Activated CD8-positive, alpha-beta T cell treated with anti-CD3 and anti-CD28 coated beads for 36 hours (primary cell): ENCODE data around the gene NTRK1. TPM values are rescaled to one million over a fixed set of nuclear protein-coding genes. Genes with fewer than 3 reads are reported as not detected.

ENCODE experiments used
- ATAC-seq: fragments of 200-7000 bp; cut with Tn5 transposase; one replicate; pipeline ENCODE4 v1.10.0; 2021; ENCODE audit warnings: mild to moderate bottlenecking, moderate library complexity
- CTCF ChIA-PET: fragments of 350-600 bp; sonication (Branson Sonifier 250); formaldehyde crosslinking; loops from one replicate; lab custom pipeline; 2021; ENCODE audit warnings: antibody characterized with exemption; lab: Charles Lee
- POLR2A ChIA-PET: fragments of 350-600 bp; sonication (Branson Sonifier 250); formaldehyde crosslinking; loops from one replicate; lab custom pipeline; 2021; ENCODE audit warnings: antibody characterized with exemption; lab: Charles Lee
- DNase-seq: peaks from one replicate; pipeline ENCODE4 v3.0.0-alpha.2; 2020
- H3K27ac Mint-ChIP-seq: one replicate; pipeline ENCODE4 v1.8.0; 2021; ENCODE audit warnings: mild to moderate bottlenecking, mixed read lengths
- H3K27me3 Mint-ChIP-seq: one replicate; pipeline ENCODE4 v1.8.0; 2021; ENCODE audit warnings: mixed read lengths
- H3K36me3 Mint-ChIP-seq: one replicate; pipeline ENCODE4 v1.8.0; 2021; ENCODE audit warnings: low read depth, mixed read lengths
- H3K4me1 Mint-ChIP-seq: one replicate; pipeline ENCODE4 v1.8.0; 2021; ENCODE audit warnings: low read depth, mixed read lengths
- H3K4me3 Mint-ChIP-seq: one replicate; pipeline ENCODE4 v1.8.0; 2021; ENCODE audit warnings: mild to moderate bottlenecking, moderate library complexity, mixed read lengths
- H3K9me3 Mint-ChIP-seq: one replicate; pipeline ENCODE4 v1.8.0; 2021; ENCODE audit warnings: mixed read lengths
- intact Hi-C: fragments of 100-400 bp; cut with micrococcal nuclease; formaldehyde crosslinking; loops from one replicate; pipeline ENCODE4 v1.10.0; 2022
- total RNA-seq, 2 experiments: library from RNA; stranded (reverse); gene quantifications; one replicate each; pipeline ENCODE4 v1.2.3, GENCODE V29; 2021
- TF ChIP-seq, protein P1 (sequence below): fragments of 200-600 bp; IDR thresholded peaks from one replicate; pipeline ENCODE4 v1.8.0; 2022; ENCODE audit warnings: antibody characterized with exemption, mild to moderate bottlenecking

The NTRK1 gene
- total RNA-seq, 2 experiments from 2014 or later, result 23.5 to 25.9 TPM

DNA sequence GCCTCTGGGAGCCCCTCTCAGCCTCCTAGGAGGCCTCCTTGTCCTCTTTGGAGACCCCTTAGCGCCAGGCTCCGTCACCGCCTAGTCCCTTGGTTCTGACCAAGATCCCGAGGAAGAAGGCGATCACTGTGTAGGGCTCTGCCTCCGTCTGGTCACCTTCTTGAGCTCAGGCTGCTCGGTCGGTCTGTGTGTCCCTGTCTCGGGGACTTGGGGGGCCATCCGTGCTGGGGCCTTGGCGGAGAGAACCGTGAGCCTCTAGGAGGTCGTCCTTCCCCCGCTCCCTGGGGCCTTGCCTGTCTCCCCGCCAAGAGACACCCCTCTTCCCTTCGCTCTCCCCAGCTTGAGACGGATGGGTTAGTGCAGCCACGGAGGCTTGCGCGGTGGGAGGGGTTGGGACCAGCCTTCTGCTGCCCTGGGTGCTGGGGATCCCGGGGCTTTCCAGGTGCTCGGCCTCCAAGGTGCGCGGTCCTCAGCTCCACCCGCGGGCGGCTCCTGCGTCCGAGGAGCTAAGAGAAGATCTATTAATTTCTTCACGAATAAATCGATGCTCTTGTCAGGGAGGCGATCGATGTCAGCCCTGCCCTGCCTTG is 1.0 kb upstream of the NTRK1 start:
- Mint-ChIP-seq H3K4me1 (peaks cover 40% of the 10 kb centered on the region), H3K9me3 (no peaks in the 10 kb centered on the region), H3K36me3 (no peaks in the 10 kb centered on the region), H3K4me3 (peak overlapping the region; percentile 74), H3K27me3 (peaks cover 58% of the 10 kb centered on the region), H3K27ac (no peak overlapping the region)
- ATAC-seq, result peak; percentile 7
- peak; percentile 44 for DNase-seq
- intact Hi-C loops, result loop anchor here (5.0 kb wide), 3 partner anchors 42 to 132 kb away; partner anchors contain the start of genes ISG20L2, METTL25B and SH2D2A
- POLR2A ChIA-PET, result interaction anchor here (0.6 to 4.1 kb wide), 16 partner anchors 10 to 133 kb away, joined by 3 to 20 read pairs (median 4); partner anchors contain the start of genes ISG20L2 and METTL25B
- CTCF ChIA-PET, result interaction anchor here (0.7 to 13.5 kb wide), 43 partner anchors 11 to 235 kb away, joined by 3 to 273 read pairs (median 7); partner anchors contain the start of genes ISG20L2, METTL25B, PRCC and SH2D2A
- TF ChIP-seq, protein P1, sequence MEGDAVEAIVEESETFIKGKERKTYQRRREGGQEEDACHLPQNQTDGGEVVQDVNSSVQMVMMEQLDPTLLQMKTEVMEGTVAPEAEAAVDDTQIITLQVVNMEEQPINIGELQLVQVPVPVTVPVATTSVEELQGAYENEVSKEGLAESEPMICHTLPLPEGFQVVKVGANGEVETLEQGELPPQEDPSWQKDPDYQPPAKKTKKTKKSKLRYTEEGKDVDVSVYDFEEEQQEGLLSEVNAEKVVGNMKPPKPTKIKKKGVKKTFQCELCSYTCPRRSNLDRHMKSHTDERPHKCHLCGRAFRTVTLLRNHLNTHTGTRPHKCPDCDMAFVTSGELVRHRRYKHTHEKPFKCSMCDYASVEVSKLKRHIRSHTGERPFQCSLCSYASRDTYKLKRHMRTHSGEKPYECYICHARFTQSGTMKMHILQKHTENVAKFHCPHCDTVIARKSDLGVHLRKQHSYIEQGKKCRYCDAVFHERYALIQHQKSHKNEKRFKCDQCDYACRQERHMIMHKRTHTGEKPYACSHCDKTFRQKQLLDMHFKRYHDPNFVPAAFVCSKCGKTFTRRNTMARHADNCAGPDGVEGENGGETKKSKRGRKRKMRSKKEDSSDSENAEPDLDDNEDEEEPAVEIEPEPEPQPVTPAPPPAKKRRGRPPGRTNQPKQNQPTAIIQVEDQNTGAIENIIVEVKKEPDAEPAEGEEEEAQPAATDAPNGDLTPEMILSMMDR, result no peak

- Mint-ChIP-seq H3K27me3 (peaks cover 58% of the 10 kb centered on the region), H3K9me3 (no peaks in the 10 kb centered on the region), H3K4me3 (peak overlapping the region; percentile 74), H3K36me3 (no peaks in the 10 kb centered on the region), H3K27ac (no peak overlapping the region), H3K4me1 (peaks cover 42% of the 10 kb centered on the region)
- ATAC-seq, result peak; percentile 57
- CTCF ChIA-PET, result interaction anchor here (0.7 to 13.5 kb wide), 47 partner anchors 10 to 327 kb away, joined by 3 to 273 read pairs (median 6); partner anchors contain the start of genes ISG20L2, METTL25B, PRCC and SH2D2A
- TF ChIP-seq, protein P1, result peak; percentile 97
- peak; percentile 64 for DNase-seq
- POLR2A ChIA-PET, result interaction anchor here (0.8 to 4.1 kb wide), 15 partner anchors 11 to 133 kb away, joined by 3 to 20 read pairs (median 5); partner anchors contain the start of genes ISG20L2 and METTL25B
- intact Hi-C loops, result loop anchor here (5.0 kb wide), 2 partner anchors 43 to 133 kb away; partner anchors contain the start of genes ISG20L2, METTL25B and SH2D2A
Observed at GRCh38 chr1:156860113-156860627, 495 bp upstream of the NTRK1 start.

DNA sequence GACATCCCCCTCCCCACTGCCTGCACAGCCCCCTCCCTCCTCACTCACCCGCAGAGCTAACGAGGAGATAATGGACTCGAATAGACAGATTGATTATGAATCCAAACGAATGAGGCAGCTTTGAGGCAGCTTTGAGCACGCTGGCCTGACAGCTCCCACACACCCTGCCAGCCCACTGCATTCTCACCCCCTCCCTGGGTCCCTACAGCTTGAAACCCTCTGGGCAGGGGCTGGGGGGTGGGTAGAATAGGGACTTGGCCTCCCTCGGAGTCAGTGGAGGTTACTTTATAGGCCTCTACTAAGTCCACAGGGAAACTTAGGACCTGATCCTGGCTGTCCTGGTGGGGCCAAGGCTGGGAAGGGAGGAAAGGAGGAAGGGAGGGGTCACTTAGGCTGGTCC is 1.9 kb downstream of the NTRK1 start:
- Mint-ChIP-seq H3K36me3 (no peaks in the 10 kb centered on the region), H3K4me1 (peaks cover 62% of the 10 kb centered on the region), H3K27me3 (peaks cover 52% of the 10 kb centered on the region), H3K9me3 (no peaks in the 10 kb centered on the region), H3K27ac (peak overlapping the region; percentile 59), H3K4me3 (peak overlapping the region; percentile 65)
- ChIA-PET POLR2A (interaction anchor here (1.3 to 4.1 kb wide), 3 partner anchors 8 to 61 kb away, joined by 3 to 20 read pairs (median 5); no protein-coding TSS in a partner anchor), CTCF (interaction anchor here (1.0 to 13.5 kb wide), 11 partner anchors 14 to 174 kb away, joined by 3 to 273 read pairs (median 75); partner anchors contain the start of genes ISG20L2, METTL25B and SH2D2A)
- TF ChIP-seq, protein P1, result no peak
- intact Hi-C loops, result loop anchor here (5.0 kb wide), 2 partner anchors 45 to 135 kb away; partner anchors contain the start of genes ISG20L2, METTL25B and SH2D2A
- no peak for DNase-seq
- no peak for ATAC-seq

- peak overlapping the region; percentile 59 for H3K27ac Mint-ChIP-seq
- peak; percentile 60 for ATAC-seq
- no peaks in the 10 kb centered on the region for H3K36me3 Mint-ChIP-seq
- peaks cover 64% of the 10 kb centered on the region for H3K4me1 Mint-ChIP-seq
- CTCF ChIA-PET, result interaction anchor here (1.0 to 13.5 kb wide), 9 partner anchors 14 to 174 kb away, joined by 3 to 273 read pairs (median 81); partner anchors contain the start of genes ISG20L2, METTL25B and SH2D2A
- peak; percentile 62 for DNase-seq
- H3K4me3 Mint-ChIP-seq, result peak overlapping the region; percentile 65
- intact Hi-C loops, result loop anchor here (5.0 kb wide), 2 partner anchors 46 to 136 kb away; partner anchors contain the start of genes ISG20L2, METTL25B and SH2D2A
- POLR2A ChIA-PET, result interaction anchor here (1.3 to 4.1 kb wide), 2 partner anchors 8 to 61 kb away, joined by 3 to 20 read pairs; no protein-coding TSS in a partner anchor
- TF ChIP-seq, protein P1, result no peak
- H3K9me3 Mint-ChIP-seq, result no peaks in the 10 kb centered on the region
- H3K27me3 Mint-ChIP-seq, result peaks cover 48% of the 10 kb centered on the region
Observed at GRCh38 chr1:156862997-156863599, 2.4 kb downstream of the NTRK1 start.
